HepG2 (cell line): ENCODE measurements around the gene TRPC3. TPM values are rescaled to one million over a fixed set of nuclear protein-coding genes. Genes with fewer than 3 reads are reported as not detected.
A peak's percentile ranks its signal among the peaks of the same experiment; 100 is the strongest.

Source experiments
- ATAC-seq: fragments of 200-7000 bp; cut with Tn5 transposase; 3 replicates; pipeline ENCODE4 v1.9.1; 2020; ENCODE audit warnings: mild to moderate bottlenecking, moderate library complexity
- BruUV-seq: library from RNA; stranded (reverse); fragments of 400-500 nt; replicated peaks from 2 replicates; lab custom pipeline; 2021; lab: Mats Ljungman, UMichigan
- CTCF ChIA-PET: fragments of 300-600 bp; formaldehyde crosslinking; extraction: SDS; loops from one replicate; lab custom pipeline; 2021; ENCODE audit warnings: low total read pairs, inconsistent platforms, low intra/inter-chr PET ratio; lab: Yijun Ruan, JAX
- POLR2A ChIA-PET: fragments of 350-600 bp; sonication (Branson Sonifier 250); formaldehyde crosslinking; loops from one replicate; lab custom pipeline; 2020; ENCODE audit warnings: antibody characterized with exemption, inconsistent platforms; lab: Yijun Ruan, JAX
- DNase-seq: peaks from one replicate; pipeline ENCODE4 v3.0.0-alpha.2; 2015; ENCODE audit warnings: low spot score
- FAIRE-seq: peaks from 3 replicates; lab custom pipeline; 2011; peaks lifted over from hg19 to GRCh38; lab: Jason Lieb, UNC
- H2AFZ ChIP-seq: one replicate; pipeline ENCODE4 v1.6.1; 2011; ENCODE audit warnings: low read length, inconsistent platforms
- H3K27ac ChIP-seq: fragments of 300-600 bp; 3 replicates; pipeline ENCODE4 v1.8.0; 2011; ENCODE audit warnings: mixed run types, mild to moderate bottlenecking, mixed read lengths, low read length, inconsistent platforms; ENCODE audit not compliant: insufficient read depth; ENCODE audit errors: extremely low read length
- H3K27me3 ChIP-seq, 2 experiments: fragments of 200-600 bp in 1 of 2; 2 replicates in 1 of 2; 3 replicates in 1 of 2; pipeline versions ENCODE4 v1.6.0 to v1.8.0; 2011; ENCODE audit warnings: low read length in 2 of 2, mild to moderate bottlenecking in 2 of 2, moderate library complexity in 2 of 2, inconsistent platforms in 1 of 2; ENCODE audit not compliant: insufficient read depth in 2 of 2, control insufficient read depth in 1 of 2
- H3K36me3 ChIP-seq, 2 experiments: fragments of 200-600 bp in 1 of 2; replicated peaks in 1 of 2; 2 replicates in 1 of 2; 3 replicates in 1 of 2; pipeline versions ENCODE4 v1.5.1 to v1.8.0; 2011; ENCODE audit warnings: low read length in 2 of 2, inconsistent platforms in 1 of 2; ENCODE audit not compliant: insufficient read depth in 2 of 2, control insufficient read depth in 1 of 2
- H3K4me1 ChIP-seq: 2 replicates; pipeline ENCODE4 v1.5.1; 2012; ENCODE audit warnings: low read length, inconsistent platforms; ENCODE audit not compliant: insufficient read depth
- H3K4me2 ChIP-seq: 2 replicates; pipeline ENCODE4 v1.6.0; 2011; ENCODE audit warnings: low read depth, low read length, inconsistent platforms
- H3K4me3 ChIP-seq, 3 experiments: fragments of 200-600 bp in 1 of 3; sonication (generic), shearing (Covaris generic) in 1 of 3; replicated peaks in 1 of 3; 2 replicates each; pipeline ENCODE4 v1.5.1; 2011 to 2016; ENCODE audit warnings: low read length in 3 of 3, inconsistent platforms in 2 of 3, low read depth in 2 of 3, mild to moderate bottlenecking in 2 of 3, control low read depth in 1 of 3, mixed read lengths in 1 of 3; ENCODE audit not compliant: insufficient read depth in 1 of 3
- H3K79me2 ChIP-seq: one replicate; pipeline ENCODE4 v1.6.1; 2011; ENCODE audit warnings: low read length, inconsistent platforms; ENCODE audit not compliant: insufficient read depth
- H3K9ac ChIP-seq: 2 replicates; pipeline ENCODE4 v1.6.0; 2011; ENCODE audit warnings: mild to moderate bottlenecking, low read depth, low read length, inconsistent platforms; ENCODE audit not compliant: insufficient read depth
- H3K9me3 ChIP-seq: 2 replicates; pipeline ENCODE4 v1.5.1; 2012; ENCODE audit warnings: mild to moderate bottlenecking, low read length
- H4K20me1 ChIP-seq: 2 replicates; pipeline ENCODE4 v1.6.0; 2011; ENCODE audit warnings: inconsistent platforms, mild to moderate bottlenecking, low read length, moderate library complexity; ENCODE audit not compliant: insufficient read depth
- CEBPB ChIP-seq: IDR thresholded peaks from 2 replicates; pipeline ENCODE4 v1.6.1; 2011; ENCODE audit warnings: low read depth, low read length, improper control_type of control experiment, borderline replicate concordance
- CEBPG ChIP-seq: IDR thresholded peaks from 2 replicates; pipeline ENCODE4 v1.6.1; 2016
- MTA1 ChIP-seq: sonication (generic); formaldehyde crosslinking; IDR thresholded peaks from 2 replicates; pipeline ENCODE4 v1.4.0; 2020; ENCODE audit warnings: missing genetic modification reagents, mild to moderate bottlenecking, borderline replicate concordance
- TEAD2 ChIP-seq: sonication (generic); formaldehyde crosslinking; IDR thresholded peaks from 2 replicates; pipeline ENCODE4 v1.9.0; 2021; ENCODE audit warnings: missing genetic modification reagents
- ZBTB7A ChIP-seq: sonication (generic); formaldehyde crosslinking; IDR thresholded peaks from 2 replicates; pipeline ENCODE4 v1.8.0; 2022; ENCODE audit warnings: mild to moderate bottlenecking, missing genetic modification reagents
- ZFP90 ChIP-seq: sonication (generic); formaldehyde crosslinking; IDR thresholded peaks from 2 replicates; pipeline ENCODE4 v1.8.0; 2022; ENCODE audit warnings: missing genetic modification reagents, mild to moderate bottlenecking, inconsistent platforms, borderline replicate concordance
- ZNF205 ChIP-seq: IDR thresholded peaks from 2 replicates; pipeline ENCODE4 v1.6.1; 2018; ENCODE audit warnings: missing biosample characterization, missing genetic modification reagents
- ZNF644 ChIP-seq: IDR thresholded peaks from 2 replicates; pipeline ENCODE4 v1.6.1; 2016; ENCODE audit warnings: low read depth
- WGBS: methylation state at CpG from one replicate; pipeline ENCODE4 v1.1.6; 2017; ENCODE audit warnings: low lambda C conversion rate; 5-methylcytosine and 5-hydroxymethylcytosine counted together
- in situ Hi-C: cut with HindIII; loops from 2 replicates; pipeline ENCODE4 v1.10.0; 2017; ENCODE audit warnings: low pct_unique_long_range_greater_than_20kb; ENCODE audit not compliant: extremely low pct_ligation_motif_present
- intact Hi-C: fragments of 100-400 bp; cut with micrococcal nuclease; formaldehyde crosslinking; loops from one replicate; pipeline ENCODE4 v1.10.0; 2022; ENCODE audit not compliant: unreplicated experiment
- polyA plus RNA-seq, 8 experiments: library from polyadenylated mRNA; depleted of rRNA in 3 of 8; stranded (reverse) in 7 of 8; unstranded in 1 of 8; fragments of >200 nt; fragmentation: Illumina TruSeq in 4 of 8; extraction: Trizol in 4 of 8; gene quantifications; 2 replicates each; pipeline versions ENCODE4 v1.2.1 to v1.2.3, GENCODE V29; 2011 to 2016; ENCODE audit warnings: low read depth in 4 of 8, missing spikeins in 1 of 8, mixed read lengths in 1 of 8; ENCODE audit not compliant: insufficient read depth in 1 of 8
- total RNA-seq, 5 experiments: library from RNA; depleted of rRNA; stranded (reverse); fragments of >200 nt; fragmentation: Illumina TruSeq; extraction: Trizol; gene quantifications; 2 replicates each; pipeline ENCODE4 v1.2.3, GENCODE V29; 2016; ENCODE audit warnings: low read depth in 1 of 5
- TF ChIP-seq, protein P1 (sequence below): sonication (generic); formaldehyde crosslinking; IDR thresholded peaks from 2 replicates; pipeline ENCODE4 v1.4.0; 2020; ENCODE audit warnings: missing genetic modification reagents
- TF ChIP-seq, protein P2 (sequence below): fragments of 450-650 bp; IDR thresholded peaks from 2 replicates; pipeline ENCODE4 v1.6.1; 2017
- TF ChIP-seq, protein P3 (sequence below): sonication (generic); formaldehyde crosslinking; IDR thresholded peaks from 2 replicates; pipeline ENCODE4 v1.5.0; 2020; ENCODE audit warnings: mild to moderate bottlenecking, missing genetic modification reagents, moderate library complexity

TRPC3 gene
- total and polyA plus RNA-seq, 2 of the 13 experiments (the other 11 are each of a cell fraction or from before 2014, with no cell fraction given): not detected

DNA sequence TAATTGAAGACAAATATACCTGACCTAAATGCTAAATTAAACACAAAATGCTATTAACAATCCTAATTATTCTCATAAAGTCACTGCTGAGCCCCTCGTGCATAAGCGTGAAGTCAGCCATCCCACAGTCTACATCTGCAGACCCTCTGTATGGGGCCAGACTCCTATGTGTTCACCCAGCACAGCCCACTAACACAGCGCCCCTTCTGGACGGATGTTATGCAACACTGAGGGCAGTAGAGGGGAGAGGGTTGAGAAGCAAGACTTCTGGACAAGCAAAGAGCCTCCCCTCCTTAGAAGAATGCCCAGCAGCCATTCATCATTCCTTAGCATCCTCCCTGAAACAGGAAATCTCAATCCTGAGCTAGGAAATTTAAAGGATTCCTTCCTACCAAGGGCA lies 7.9 kb downstream of the TRPC3 start:
- TF ChIP-seq CEBPB (peak; percentile 20; the same call in 1 of the 2 replicates), ZFP90 (CRISPR knock-in tag) (no peak), TEAD2 (CRISPR knock-in tag) (no peak), MTA1 (CRISPR knock-in tag) (no peak), ZBTB7A (CRISPR knock-in tag) (no peak), ZNF644 (CRISPR knock-in tag) (no peak), CEBPG (CRISPR knock-in tag) (peak; percentile 71), ZNF205 (no peak)
- TF ChIP-seq, protein P1, sequence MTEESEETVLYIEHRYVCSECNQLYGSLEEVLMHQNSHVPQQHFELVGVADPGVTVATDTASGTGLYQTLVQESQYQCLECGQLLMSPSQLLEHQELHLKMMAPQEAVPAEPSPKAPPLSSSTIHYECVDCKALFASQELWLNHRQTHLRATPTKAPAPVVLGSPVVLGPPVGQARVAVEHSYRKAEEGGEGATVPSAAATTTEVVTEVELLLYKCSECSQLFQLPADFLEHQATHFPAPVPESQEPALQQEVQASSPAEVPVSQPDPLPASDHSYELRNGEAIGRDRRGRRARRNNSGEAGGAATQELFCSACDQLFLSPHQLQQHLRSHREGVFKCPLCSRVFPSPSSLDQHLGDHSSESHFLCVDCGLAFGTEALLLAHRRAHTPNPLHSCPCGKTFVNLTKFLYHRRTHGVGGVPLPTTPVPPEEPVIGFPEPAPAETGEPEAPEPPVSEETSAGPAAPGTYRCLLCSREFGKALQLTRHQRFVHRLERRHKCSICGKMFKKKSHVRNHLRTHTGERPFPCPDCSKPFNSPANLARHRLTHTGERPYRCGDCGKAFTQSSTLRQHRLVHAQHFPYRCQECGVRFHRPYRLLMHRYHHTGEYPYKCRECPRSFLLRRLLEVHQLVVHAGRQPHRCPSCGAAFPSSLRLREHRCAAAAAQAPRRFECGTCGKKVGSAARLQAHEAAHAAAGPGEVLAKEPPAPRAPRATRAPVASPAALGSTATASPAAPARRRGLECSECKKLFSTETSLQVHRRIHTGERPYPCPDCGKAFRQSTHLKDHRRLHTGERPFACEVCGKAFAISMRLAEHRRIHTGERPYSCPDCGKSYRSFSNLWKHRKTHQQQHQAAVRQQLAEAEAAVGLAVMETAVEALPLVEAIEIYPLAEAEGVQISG (CRISPR knock-in tag): peak; percentile 32; the same call in 1 of the 2 replicates
- TF ChIP-seq, protein P2, sequence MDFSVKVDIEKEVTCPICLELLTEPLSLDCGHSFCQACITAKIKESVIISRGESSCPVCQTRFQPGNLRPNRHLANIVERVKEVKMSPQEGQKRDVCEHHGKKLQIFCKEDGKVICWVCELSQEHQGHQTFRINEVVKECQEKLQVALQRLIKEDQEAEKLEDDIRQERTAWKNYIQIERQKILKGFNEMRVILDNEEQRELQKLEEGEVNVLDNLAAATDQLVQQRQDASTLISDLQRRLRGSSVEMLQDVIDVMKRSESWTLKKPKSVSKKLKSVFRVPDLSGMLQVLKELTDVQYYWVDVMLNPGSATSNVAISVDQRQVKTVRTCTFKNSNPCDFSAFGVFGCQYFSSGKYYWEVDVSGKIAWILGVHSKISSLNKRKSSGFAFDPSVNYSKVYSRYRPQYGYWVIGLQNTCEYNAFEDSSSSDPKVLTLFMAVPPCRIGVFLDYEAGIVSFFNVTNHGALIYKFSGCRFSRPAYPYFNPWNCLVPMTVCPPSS: no peak
- TF ChIP-seq, protein P3, sequence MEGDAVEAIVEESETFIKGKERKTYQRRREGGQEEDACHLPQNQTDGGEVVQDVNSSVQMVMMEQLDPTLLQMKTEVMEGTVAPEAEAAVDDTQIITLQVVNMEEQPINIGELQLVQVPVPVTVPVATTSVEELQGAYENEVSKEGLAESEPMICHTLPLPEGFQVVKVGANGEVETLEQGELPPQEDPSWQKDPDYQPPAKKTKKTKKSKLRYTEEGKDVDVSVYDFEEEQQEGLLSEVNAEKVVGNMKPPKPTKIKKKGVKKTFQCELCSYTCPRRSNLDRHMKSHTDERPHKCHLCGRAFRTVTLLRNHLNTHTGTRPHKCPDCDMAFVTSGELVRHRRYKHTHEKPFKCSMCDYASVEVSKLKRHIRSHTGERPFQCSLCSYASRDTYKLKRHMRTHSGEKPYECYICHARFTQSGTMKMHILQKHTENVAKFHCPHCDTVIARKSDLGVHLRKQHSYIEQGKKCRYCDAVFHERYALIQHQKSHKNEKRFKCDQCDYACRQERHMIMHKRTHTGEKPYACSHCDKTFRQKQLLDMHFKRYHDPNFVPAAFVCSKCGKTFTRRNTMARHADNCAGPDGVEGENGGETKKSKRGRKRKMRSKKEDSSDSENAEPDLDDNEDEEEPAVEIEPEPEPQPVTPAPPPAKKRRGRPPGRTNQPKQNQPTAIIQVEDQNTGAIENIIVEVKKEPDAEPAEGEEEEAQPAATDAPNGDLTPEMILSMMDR (CRISPR knock-in tag): peak; percentile 34
- TF ChIP-seq, all 625 proteins: peak for 4
- intact Hi-C loops (loop anchor here (10.0 kb wide), 1 partner anchor 271 kb away; no protein-coding TSS in a partner anchor), in situ Hi-C loops (no loop called here)
- ATAC-seq (peak; percentile 94), FAIRE-seq (no peak), DNase-seq (peak; percentile 10)
- WGBS: 11% methylated on average over 4 of the region's 4 CpGs
- CTCF ChIA-PET: no interaction called here
- no peaks in the 10 kb centered on the region for H3K36me3 ChIP-seq
- no peak overlapping the region for H2AFZ ChIP-seq
- H3K4me2 ChIP-seq: no peak overlapping the region
- BruUV-seq: no TSS peak
- H3K9ac ChIP-seq: no peak overlapping the region
- H3K79me2 ChIP-seq: no peaks in the 10 kb centered on the region
- no peak overlapping the region for H3K27ac ChIP-seq
- H3K9me3 ChIP-seq: no peaks in the 10 kb centered on the region
- POLR2A ChIA-PET: no interaction called here
- H4K20me1 ChIP-seq: no peaks in the 10 kb centered on the region
- H3K4me1 ChIP-seq: no peaks in the 10 kb centered on the region
- H3K4me3 ChIP-seq: no peak overlapping the region
- H3K27me3 ChIP-seq: peaks cover 0 to 9% of the 10 kb centered on the region in 2 experiments; a peak in 3 of 5 replicates
